Measurements from ENCODE around the gene AHCYL2.

DNA sequence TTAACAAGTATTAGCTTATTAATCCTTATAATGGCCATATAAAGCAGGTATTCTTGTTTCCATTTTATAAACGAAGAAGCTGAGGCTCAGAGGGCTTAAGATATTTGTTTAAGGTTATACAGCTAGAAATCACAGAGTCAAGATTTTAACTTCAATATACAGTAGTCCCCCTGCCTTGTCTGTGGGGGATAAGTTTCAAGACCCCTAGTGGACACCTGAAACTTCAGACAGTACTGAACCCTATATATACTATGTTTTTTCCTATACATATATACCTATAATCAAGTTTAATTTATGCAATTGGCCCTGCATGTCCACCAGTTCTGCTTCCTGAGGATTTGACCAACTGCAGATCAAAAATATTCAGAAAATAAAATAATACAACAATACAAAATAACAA lies 165.0 kb downstream of the AHCYL2 start:
- TF ChIP-seq, protein P1, sequence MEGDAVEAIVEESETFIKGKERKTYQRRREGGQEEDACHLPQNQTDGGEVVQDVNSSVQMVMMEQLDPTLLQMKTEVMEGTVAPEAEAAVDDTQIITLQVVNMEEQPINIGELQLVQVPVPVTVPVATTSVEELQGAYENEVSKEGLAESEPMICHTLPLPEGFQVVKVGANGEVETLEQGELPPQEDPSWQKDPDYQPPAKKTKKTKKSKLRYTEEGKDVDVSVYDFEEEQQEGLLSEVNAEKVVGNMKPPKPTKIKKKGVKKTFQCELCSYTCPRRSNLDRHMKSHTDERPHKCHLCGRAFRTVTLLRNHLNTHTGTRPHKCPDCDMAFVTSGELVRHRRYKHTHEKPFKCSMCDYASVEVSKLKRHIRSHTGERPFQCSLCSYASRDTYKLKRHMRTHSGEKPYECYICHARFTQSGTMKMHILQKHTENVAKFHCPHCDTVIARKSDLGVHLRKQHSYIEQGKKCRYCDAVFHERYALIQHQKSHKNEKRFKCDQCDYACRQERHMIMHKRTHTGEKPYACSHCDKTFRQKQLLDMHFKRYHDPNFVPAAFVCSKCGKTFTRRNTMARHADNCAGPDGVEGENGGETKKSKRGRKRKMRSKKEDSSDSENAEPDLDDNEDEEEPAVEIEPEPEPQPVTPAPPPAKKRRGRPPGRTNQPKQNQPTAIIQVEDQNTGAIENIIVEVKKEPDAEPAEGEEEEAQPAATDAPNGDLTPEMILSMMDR (IDR thresholded peaks at IDR 0.05), result no peak
- no peak for TF ChIP-seq POLR2A (IDR thresholded peaks at IDR 0.05)

Measured in ovary (tissue), 3 donors.